GM21786 (cell line): Measurements from ENCODE around the gene CUEDC1.

Experiments used
- ATAC-seq: cut with Tn5 transposase; IDR thresholded peaks from one replicate; pipeline ENCODE4 v1.9.1; 2021; ENCODE audit not compliant: unreplicated experiment

Gene CUEDC1

DNA sequence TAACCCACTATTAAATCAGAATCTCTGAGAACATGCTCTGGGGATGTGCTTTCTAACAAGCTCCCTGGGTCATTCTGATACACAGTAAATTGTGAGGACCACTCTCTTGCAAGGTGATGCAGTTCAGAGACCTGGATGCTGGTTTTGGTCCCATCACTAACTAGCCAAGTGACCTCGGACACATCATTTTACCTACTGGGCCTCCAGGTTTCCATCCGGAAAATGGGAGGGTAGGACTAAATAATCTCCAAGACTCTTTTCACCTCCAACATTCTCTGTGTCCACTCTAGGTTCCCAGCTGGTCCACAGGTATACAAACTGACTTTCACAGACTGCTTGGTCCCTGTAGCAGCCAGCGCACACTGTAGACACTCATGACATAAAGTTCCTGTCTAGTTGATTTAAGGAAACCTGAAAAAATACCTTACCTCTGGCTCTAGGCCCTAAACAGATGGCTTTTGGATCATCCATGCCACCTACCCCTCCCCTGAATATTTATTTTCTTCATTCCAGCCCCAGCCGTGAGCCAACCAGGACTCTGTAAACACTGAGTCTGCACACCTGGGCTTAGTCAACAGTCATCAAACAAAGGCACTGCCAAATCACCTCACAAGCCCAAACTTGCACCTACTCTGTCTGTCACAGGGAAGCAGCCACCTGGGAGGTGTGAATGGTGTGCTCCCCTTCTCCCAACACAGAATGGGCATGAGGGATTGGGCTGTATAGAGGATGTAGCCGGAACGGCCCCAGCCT, 54.0 kb downstream of the CUEDC1 start:
- ATAC-seq, result no peak

- ATAC-seq, result no peak
Observed at GRCh38 chr17:57899822-57900221, 55.4 kb downstream of the CUEDC1 start.

DNA sequence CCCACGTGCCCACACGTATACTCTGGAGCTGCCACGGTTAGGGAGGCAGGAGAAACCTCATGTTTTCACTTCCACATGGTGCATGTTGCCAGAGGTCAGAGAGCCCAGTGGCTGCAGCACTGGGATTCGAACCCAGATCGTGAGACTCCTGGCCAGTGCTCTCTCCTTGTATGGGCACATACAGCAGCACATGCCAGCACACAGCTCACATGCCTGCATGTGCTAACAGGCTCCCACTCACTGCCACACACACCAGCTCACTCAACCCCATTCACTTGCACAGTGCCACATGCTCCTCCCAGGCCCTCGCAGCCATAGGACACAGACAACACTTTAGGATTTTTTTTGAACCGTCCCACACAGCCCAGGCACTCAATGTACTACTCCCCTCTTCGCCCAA, 55.8 kb downstream of the CUEDC1 start:
- no peak for ATAC-seq

- ATAC-seq, result no peak
Observed at GRCh38 chr17:57898487-57899311, 56.5 kb downstream of the CUEDC1 start.

GRCh38 chr17:57895382-57896060, 59.7 kb downstream of the CUEDC1 start:
- ATAC-seq, result no peak

DNA sequence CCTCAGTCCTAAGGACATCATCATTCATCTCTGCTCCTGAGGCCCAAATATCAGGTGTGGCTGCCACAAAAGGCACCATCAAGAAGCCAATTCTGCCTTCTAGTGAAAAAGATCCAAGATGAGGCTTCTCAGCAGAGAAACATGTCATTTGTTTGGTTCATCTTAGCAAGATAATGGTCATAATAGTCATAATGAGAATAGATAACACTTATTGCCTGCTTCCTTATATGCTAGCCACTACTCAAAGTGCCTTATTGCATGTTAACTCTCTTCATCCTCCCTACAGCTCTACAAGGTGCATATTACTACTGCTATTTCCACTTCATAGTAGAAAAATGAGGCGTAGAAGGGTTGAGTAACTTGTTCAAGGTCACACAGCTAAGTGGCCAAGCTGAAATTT, 60.4 kb downstream of the CUEDC1 start:
- ATAC-seq, result no peak

- ATAC-seq, result no peak
Observed at GRCh38 chr17:57892820-57893595, 62.2 kb downstream of the CUEDC1 start.

DNA sequence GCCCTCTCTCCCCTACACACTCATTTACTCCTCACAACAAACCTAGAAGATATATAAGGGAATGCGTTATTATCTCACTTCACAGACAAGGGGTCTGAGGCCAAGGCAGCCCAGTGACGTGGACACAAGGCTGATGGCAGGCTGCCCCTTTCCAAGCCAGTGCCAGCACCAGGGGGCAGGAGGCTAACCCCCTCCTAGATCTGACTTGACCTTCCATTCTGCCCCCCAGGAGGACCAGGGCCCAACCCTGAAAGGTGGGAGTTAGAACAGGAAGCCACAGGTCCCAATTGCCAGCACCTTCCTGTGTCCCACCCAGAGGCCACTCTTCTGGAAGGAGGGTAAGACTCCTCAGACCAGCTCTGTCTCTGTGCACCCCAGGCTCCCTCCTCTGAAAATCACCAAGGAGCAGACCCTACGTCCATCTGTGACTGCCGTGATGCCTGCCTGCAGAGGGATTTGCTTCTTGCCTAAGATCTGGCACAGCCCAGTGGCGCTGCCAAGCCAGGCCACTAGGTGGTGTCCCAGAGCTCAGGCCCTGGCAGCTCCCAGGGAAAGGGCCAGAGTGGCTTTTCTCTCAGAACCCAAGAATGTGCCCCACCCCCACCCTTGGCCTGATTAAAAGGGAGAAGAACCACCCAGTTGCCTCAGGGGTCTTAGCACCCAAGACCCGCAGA, 62.9 kb downstream of the CUEDC1 start:
- ATAC-seq, result no peak

DNA sequence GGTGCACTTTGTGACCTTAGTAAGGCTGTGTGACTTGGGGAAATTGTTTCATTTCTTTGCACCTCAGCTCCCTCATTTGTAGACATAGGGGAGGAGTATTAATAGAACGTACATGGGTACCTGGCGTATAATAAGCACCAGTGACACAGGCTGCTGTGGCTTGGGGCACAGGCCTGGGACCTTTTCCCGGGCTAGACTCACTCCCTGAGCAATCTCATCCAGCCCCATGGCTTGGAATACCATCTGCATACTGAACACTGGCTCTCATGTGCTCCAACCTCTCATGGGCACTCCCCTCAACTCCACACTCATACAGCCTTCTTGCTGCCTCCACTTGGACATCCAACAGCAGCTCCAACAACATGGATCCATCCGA, 64.4 kb downstream of the CUEDC1 start:
- ATAC-seq, result no peak

- no peak for ATAC-seq
Observed at GRCh38 chr17:57889892-57890856, 65.0 kb downstream of the CUEDC1 start.

DNA sequence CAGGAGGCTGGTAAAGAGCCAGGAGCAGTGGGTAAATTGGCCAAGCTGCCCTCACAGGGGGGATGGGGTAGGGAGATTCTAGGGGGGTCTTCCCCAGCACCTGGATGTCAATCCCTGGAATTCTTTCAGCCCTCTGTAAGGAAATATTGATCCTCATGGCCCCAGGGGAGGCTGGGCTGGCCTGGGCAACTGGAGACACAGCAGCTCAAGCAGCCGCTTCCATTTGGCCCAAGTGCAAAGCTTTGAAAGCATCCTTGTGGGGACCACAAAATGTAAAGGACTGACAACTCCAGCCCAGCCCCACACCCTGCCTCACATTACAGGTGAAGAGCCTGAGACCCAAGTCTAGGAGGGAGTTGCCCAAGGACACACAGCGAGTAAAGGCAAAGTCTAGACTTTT, 66.0 kb downstream of the CUEDC1 start:
- no peak for ATAC-seq

DNA sequence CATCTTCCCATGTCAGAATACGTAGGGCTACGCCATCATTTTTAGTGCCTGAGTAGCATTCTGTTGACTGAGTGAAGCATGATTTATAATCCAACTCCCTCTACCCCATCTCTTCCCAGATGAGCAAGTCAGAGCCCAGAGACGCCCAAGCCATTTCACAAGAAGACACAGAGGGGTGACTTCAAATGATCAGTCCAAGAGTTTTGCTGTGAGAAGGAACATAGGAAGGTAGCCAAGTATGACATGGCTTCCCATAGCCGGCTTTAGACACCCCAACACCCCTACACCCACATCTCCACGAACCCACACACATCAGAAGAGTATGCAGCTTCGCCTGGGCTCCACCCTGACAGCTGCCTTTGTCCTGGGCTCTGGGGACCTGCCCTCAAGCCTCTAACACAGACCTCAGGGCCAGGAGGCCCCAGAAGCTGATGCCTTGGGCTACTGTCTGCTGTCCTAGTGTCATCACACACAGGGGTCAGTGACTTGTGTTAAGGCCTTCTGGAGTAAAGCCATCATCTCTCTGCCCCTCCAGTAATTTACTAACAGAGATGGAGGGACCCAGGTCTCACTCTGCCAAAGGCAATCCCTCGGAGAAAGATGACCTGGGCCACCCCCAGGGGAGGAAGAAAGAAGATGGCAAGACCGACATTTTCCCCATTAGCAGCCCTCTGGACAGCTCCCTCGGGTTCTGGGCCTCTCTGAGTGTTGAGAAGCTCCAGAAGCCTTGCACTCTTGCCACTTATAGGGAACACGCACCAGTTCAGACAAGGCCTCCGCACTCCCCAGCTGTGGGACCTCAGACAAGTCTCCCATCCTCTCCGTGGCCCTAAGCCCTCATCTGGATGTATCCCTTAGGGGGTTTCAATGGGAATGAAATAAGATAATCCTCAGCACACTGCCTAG, 66.6 kb downstream of the CUEDC1 start:
- ATAC-seq, result no peak

DNA sequence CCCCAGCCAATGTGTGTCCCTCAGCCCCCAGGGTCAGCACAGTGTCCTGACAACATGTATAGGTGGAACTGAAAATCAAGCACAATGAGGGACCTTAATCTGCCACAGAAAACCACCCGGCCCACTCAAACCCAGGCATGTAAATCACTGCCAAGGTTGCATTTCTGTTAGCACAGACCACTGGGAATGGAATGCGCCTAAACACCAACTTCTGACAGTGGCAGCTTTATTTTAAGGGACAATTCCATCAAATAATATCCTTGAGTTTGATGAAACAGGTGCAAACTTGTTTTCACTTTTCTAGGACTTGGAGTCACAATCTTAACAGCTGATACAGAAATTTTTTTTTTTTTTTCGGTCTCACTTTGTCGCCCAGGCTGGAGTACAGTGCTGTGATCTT, 68.1 kb downstream of the CUEDC1 start:
- no peak for ATAC-seq

- no peak for ATAC-seq
Observed at GRCh38 chr17:57886020-57886419, 69.2 kb downstream of the CUEDC1 start.

- no peak for ATAC-seq
Observed at GRCh38 chr17:57885148-57885915, 69.9 kb downstream of the CUEDC1 start.

DNA sequence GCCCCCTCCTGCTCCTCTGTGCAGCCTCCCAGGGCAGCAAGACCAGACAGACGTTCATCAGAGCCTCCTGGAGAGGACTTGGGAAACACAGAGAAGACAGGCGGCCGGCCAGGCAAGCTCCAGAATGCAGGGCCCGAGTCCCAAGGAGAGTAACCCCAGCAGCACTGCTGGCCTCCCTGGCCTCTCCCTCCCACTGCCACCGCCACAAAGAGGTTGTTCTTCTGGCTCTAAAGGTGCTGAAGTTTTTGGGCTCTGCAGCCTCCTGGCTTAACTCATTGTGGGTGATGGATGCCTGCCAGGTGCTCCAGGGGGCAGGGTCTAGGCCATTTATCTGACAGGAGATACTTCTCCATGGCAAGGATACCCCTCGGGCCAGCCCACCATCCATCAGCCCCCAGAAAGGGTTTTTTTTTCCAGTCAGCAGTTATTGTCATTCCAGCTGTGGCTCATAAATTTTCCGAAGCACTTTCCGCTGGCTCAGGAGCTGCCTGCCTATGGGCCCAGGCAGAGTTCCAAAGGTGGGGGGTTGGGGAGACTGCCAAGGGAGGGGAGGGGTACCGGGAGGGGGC, 73.3 kb downstream of the CUEDC1 start:
- no peak for ATAC-seq

GRCh38 chr17:57881143-57881542, 74.1 kb downstream of the CUEDC1 start:
- no peak for ATAC-seq
